Right atrium auricular region (tissue), 2 donors: ENCODE measurements around the gene DUOXA1. TPM values are rescaled to one million over a fixed set of nuclear protein-coding genes. Genes with fewer than 3 reads are reported as not detected.

ENCODE experiments used
- DNase-seq: peaks from one replicate; pipeline ENCODE4 v3.0.0-alpha.2; 2019; ENCODE audit warnings: low spot score
- H3K27ac ChIP-seq, 2 donors: fragments of 200-600 bp; sonication (generic); 1 replicate in 1 of 2; 2 replicates in 1 of 2; pipeline ENCODE4 v1.5.1; 2016 to 2019
- H3K27me3 ChIP-seq, 2 donors: fragments of 200-600 bp; sonication (generic); one replicate each; pipeline versions ENCODE4 v1.5.1 to v1.6.0; 2017 to 2019
- H3K36me3 ChIP-seq: fragments of 200-600 bp; sonication (generic); one replicate; pipeline ENCODE4 v1.5.1; 2016
- H3K4me1 ChIP-seq, 2 donors: fragments of 200-600 bp; sonication (generic); one replicate each; pipeline versions ENCODE4 v1.5.1 to v1.6.0; 2017 to 2019
- H3K4me3 ChIP-seq, 2 donors: fragments of 200-600 bp; sonication (generic); 1 replicate in 1 of 2; 2 replicates in 1 of 2; pipeline ENCODE4 v1.5.1; 2017 to 2019; ENCODE audit warnings: mild to moderate bottlenecking in 1 of 2, moderate library complexity in 1 of 2
- H3K9me3 ChIP-seq, 2 donors: fragments of 200-600 bp; sonication (generic); one replicate each; pipeline ENCODE4 v1.5.1; 2019
- CTCF ChIP-seq, 2 donors: fragments of 200-600 bp; sonication (generic); IDR thresholded peaks; one replicate each; pipeline ENCODE4 v1.5.1; 2019; ENCODE audit warnings: antibody characterized with exemption in 2 of 2
- total RNA-seq, 2 donors: library from RNA; depleted of rRNA; stranded (reverse); fragments of >200 nt; gene quantifications; one replicate each; pipeline ENCODE4 v1.1.0, GENCODE V29; 2016

The DUOXA1 gene
- total RNA-seq, 2 donors from 2014 or later: 0.41 to 2.7 TPM

GRCh38 chr15:45116482-45117307 is 13.0 kb downstream of the DUOXA1 start:
- H3K9me3 ChIP-seq: no peaks in the 10 kb centered on the region
- H3K27me3 ChIP-seq: peaks cover 17 to 22% of the 10 kb centered on the region in 2 donors
- no peak overlapping the region for H3K4me3 ChIP-seq
- DNase-seq: no peak
- no peaks in the 10 kb centered on the region for H3K36me3 ChIP-seq
- TF ChIP-seq CTCF (IDR thresholded peaks at IDR 0.05): no peak
- H3K4me1 ChIP-seq: peaks cover 0 to 39% of the 10 kb centered on the region in 2 donors
- H3K27ac ChIP-seq: no peak overlapping the region

GRCh38 chr15:45116006-45116481 is 13.6 kb downstream of the DUOXA1 start:
- Histone ChIP-seq H3K9me3 (no peaks in the 10 kb centered on the region), H3K27ac (no peak overlapping the region), H3K4me1 (peaks cover 0 to 39% of the 10 kb centered on the region in 2 donors), H3K4me3 (no peak overlapping the region), H3K27me3 (peaks cover 17 to 22% of the 10 kb centered on the region in 2 donors), H3K36me3 (no peaks in the 10 kb centered on the region)
- TF ChIP-seq CTCF (IDR thresholded peaks at IDR 0.05): no peak
- no peak for DNase-seq

- Histone ChIP-seq H3K36me3 (no peaks in the 10 kb centered on the region), H3K4me3 (no peak overlapping the region), H3K9me3 (no peaks in the 10 kb centered on the region), H3K27ac (no peak overlapping the region), H3K4me1 (peaks cover 0 to 39% of the 10 kb centered on the region in 2 donors), H3K27me3 (peaks cover 17 to 22% of the 10 kb centered on the region in 2 donors)
- no peak for DNase-seq
- no peak for TF ChIP-seq CTCF (IDR thresholded peaks at IDR 0.05)
Measured at GRCh38 chr15:45115312-45115820, 14.3 kb downstream of the DUOXA1 start.

- Histone ChIP-seq H3K4me1 (peaks cover 0 to 39% of the 10 kb centered on the region in 2 donors), H3K27me3 (peaks cover 17 to 22% of the 10 kb centered on the region in 2 donors), H3K9me3 (no peaks in the 10 kb centered on the region), H3K27ac (no peak overlapping the region), H3K4me3 (peak overlapping the region in 1 of 2 donors; percentile 26), H3K36me3 (no peaks in the 10 kb centered on the region)
- no peak for DNase-seq
- TF ChIP-seq CTCF (IDR thresholded peaks at IDR 0.05): no peak
Measured at GRCh38 chr15:45114751-45115085, 15.0 kb downstream of the DUOXA1 start.

GRCh38 chr15:45114076-45114750 is 15.5 kb downstream of the DUOXA1 start, which contains the start of the genes DUOX2 and DUOXA2:
Gene DUOX2, minus strand, starts transcription at chr15:45114172. Its CDS starts 761 bp downstream, at chr15:45113411.
Gene DUOXA2, plus strand, starts transcription at chr15:45114326. Its CDS starts 280 bp downstream, at chr15:45114606.
- Histone ChIP-seq H3K27me3 (peaks cover 17 to 22% of the 10 kb centered on the region in 2 donors), H3K27ac (no peak within 1 kb of the TSS), H3K9me3 (no peaks in the 10 kb centered on the region), H3K4me1 (peaks cover 0 to 39% of the 10 kb centered on the region in 2 donors), H3K4me3 (peak within 1 kb of the TSS in 1 of 2 donors; percentile 26), H3K36me3 (no peaks in the 10 kb centered on the region)
- no peak for TF ChIP-seq CTCF (IDR thresholded peaks at IDR 0.05)
- DNase-seq: no peak
